Activated CD8-positive, alpha-beta memory T cell treated with anti-CD3 and anti-CD28 coated beads, Interleukin-2, amount 50 U/mL, for 24 hours (primary cell): ENCODE data around the gene USP3.

Experiments
- DNase-seq: peaks from one replicate; pipeline ENCODE4 v3.0.0-alpha.2; 2020; ENCODE audit errors: extremely low read depth

USP3 gene

GRCh38 chr15:63497642-63498467 lies 6.5 kb upstream of the USP3 start:
- DNase-seq, result no peak

- DNase-seq, result no peak
Observed at GRCh38 chr15:63499175-63499549, 5.2 kb upstream of the USP3 start.

GRCh38 chr15:63499611-63500010 lies 4.8 kb upstream of the USP3 start:
- no peak for DNase-seq

GRCh38 chr15:63500265-63501250 lies 3.8 kb upstream of the USP3 start:
- DNase-seq, result no peak

- no peak for DNase-seq
Observed at GRCh38 chr15:63501256-63502089, 2.9 kb upstream of the USP3 start.

GRCh38 chr15:63502137-63502766 lies 2.1 kb upstream of the USP3 start:
- no peak for DNase-seq

- DNase-seq, result no peak
Observed at GRCh38 chr15:63502843-63503738, 1.3 kb upstream of the USP3 start.

- DNase-seq, result peak; percentile 64
Observed at GRCh38 chr15:63503739-63504246, 600 bp upstream of the USP3 start.

- DNase-seq, result no peak
Observed at GRCh38 chr15:63504979-63505841, 817 bp downstream of the USP3 start.

GRCh38 chr15:63505842-63506222 lies 1.4 kb downstream of the USP3 start:
- DNase-seq, result no peak

GRCh38 chr15:63506537-63507035 lies 2.2 kb downstream of the USP3 start:
- DNase-seq, result no peak

- DNase-seq, result no peak
Observed at GRCh38 chr15:63507878-63508818, 3.8 kb downstream of the USP3 start.

- no peak for DNase-seq
Observed at GRCh38 chr15:63509056-63509954, 4.9 kb downstream of the USP3 start.

- no peak for DNase-seq
Observed at GRCh38 chr15:63509955-63510940, 5.9 kb downstream of the USP3 start.

GRCh38 chr15:63512148-63512547 lies 7.8 kb downstream of the USP3 start:
- no peak for DNase-seq
